NCI-H2196 (cell line): ENCODE results near the gene COCH.
A peak's percentile ranks its signal among the peaks of the same experiment; 100 is the strongest.
"Not testable (repeated sequence)": the region's sequence is repeated elsewhere in the genome, so short reads cannot be mapped to it uniquely, and the experiment has no call there.

Experiments
- DNase-seq: peaks from one replicate; lab custom pipeline; 2025; ENCODE audit not compliant: unreplicated experiment; lab: John Stamatoyannopoulos, UW

Gene COCH

GRCh38 chr14:30874999-30875787 lies 834 bp downstream of the COCH start:
- no peak for DNase-seq

GRCh38 chr14:30875788-30876053 lies 1.4 kb downstream of the COCH start:
- DNase-seq = no peak

- no peak for DNase-seq
Observed at GRCh38 chr14:30876692-30877091, 2.3 kb downstream of the COCH start.

GRCh38 chr14:30882431-30882830 lies 8.1 kb downstream of the COCH start:
- no peak for DNase-seq

- no peak for DNase-seq
Observed at GRCh38 chr14:30883508-30884294, 9.3 kb downstream of the COCH start.

- no peak for DNase-seq
Observed at GRCh38 chr14:30884901-30885300, 10.5 kb downstream of the COCH start.

- no peak for DNase-seq
Observed at GRCh38 chr14:30885840-30886740, 11.7 kb downstream of the COCH start.

GRCh38 chr14:30888480-30889243 lies 14.3 kb downstream of the COCH start:
- no peak for DNase-seq

- DNase-seq = no peak
Observed at GRCh38 chr14:30889244-30889594, 14.9 kb downstream of the COCH start.

GRCh38 chr14:30893819-30894218 lies 19.5 kb downstream of the COCH start:
- DNase-seq = no peak

- DNase-seq = no peak
Observed at GRCh38 chr14:30894923-30895515, 20.7 kb downstream of the COCH start.

- no peak for DNase-seq
Observed at GRCh38 chr14:30896435-30896834, 22.1 kb downstream of the COCH start.

- not testable (repeated sequence) for DNase-seq
Observed at GRCh38 chr14:30897121-30897520, 22.8 kb downstream of the COCH start.

GRCh38 chr14:30903285-30904124 lies 29.1 kb downstream of the COCH start:
- DNase-seq = no peak

- DNase-seq = peak; percentile 20
Observed at GRCh38 chr14:30906752-30907658, 32.6 kb downstream of the COCH start.

- DNase-seq = no peak
Observed at GRCh38 chr14:30907659-30908057, 33.3 kb downstream of the COCH start.

- DNase-seq = no peak
Observed at GRCh38 chr14:30908826-30909225, 34.5 kb downstream of the COCH start.

- no peak for DNase-seq
Observed at GRCh38 chr14:30914812-30915211, 40.5 kb downstream of the COCH start.

GRCh38 chr14:30915596-30915995 lies 41.2 kb downstream of the COCH start:
- DNase-seq = no peak
